Measurements from ENCODE around the gene OR5H2. TPM values are rescaled to one million over a fixed set of nuclear protein-coding genes. Genes with fewer than 3 reads are reported as not detected.

The OR5H2 gene
- total and polyA plus RNA-seq, 2 donors (not counting 3 experiments of a cell fraction or from before 2014, with no cell fraction given): not detected

DNA sequence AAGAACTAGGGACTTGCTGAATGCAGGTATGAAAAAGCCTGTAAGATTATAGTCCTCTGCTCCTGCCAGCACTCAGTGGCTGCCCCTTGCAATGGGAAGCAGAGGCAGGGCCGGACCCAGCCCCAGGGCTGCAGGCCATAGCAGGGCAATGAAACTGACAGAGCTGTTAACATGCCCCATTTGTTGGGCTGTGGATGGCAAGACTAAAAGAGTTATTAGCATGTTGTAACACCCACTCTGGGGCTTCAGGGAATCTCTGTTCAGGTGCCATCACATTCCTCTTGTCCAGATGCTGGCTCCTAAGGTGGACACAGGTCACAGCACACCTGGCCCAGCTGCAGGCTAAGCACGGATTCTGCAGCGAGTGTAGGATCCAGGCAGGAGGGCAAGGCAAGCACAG lies 7.4 kb upstream of the OR5H2 start:
- no peak overlapping the region for H3K4me3 ChIP-seq (replicated peaks in 1 of 3; ENCODE audit: insufficient read depth in 1 of 3, low read depth in 1 of 3, low read length in 3 of 3)
- BruUV-seq (replicated peaks): no TSS peak
- no peaks in the 10 kb centered on the region for H3K36me3 ChIP-seq (ENCODE audit: control insufficient read depth in 2 of 2, extremely low read depth in 1 of 2, insufficient read depth in 2 of 2, low read length in 2 of 2)
- H3K27ac ChIP-seq (ENCODE audit: insufficient read depth, low read depth, low read length): no peak overlapping the region
- ChIA-PET CTCF (no interaction called here), POLR2A (no interaction called here)
- H3K27me3 ChIP-seq (ENCODE audit: control insufficient read depth in 2 of 2, insufficient read depth in 2 of 2, low read length in 2 of 2): no peaks in the 10 kb centered on the region
- DNase-seq (ENCODE audit: low read depth, low spot score) (no peak), FAIRE-seq (no peak)
- H3K79me2 ChIP-seq (ENCODE audit: control insufficient read depth, insufficient read depth, low read length): no peaks in the 10 kb centered on the region
- TF ChIP-seq POLR2A (IDR thresholded peaks at IDR 0.05; ENCODE audit: low read depth, low read length): no peak
- TF ChIP-seq, protein P1, sequence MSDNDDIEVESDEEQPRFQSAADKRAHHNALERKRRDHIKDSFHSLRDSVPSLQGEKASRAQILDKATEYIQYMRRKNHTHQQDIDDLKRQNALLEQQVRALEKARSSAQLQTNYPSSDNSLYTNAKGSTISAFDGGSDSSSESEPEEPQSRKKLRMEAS (IDR thresholded peaks at IDR 0.05; ENCODE audit: insufficient read depth, insufficient read length): no peak
- no peak for TF ChIP-seq FOS (IDR thresholded peaks at IDR 0.05; ENCODE audit: borderline replicate concordance, insufficient read depth, low read length)
- TF ChIP-seq GATA2 (IDR thresholded peaks at IDR 0.05; ENCODE audit: insufficient read depth, insufficient read length, low read depth, low read length): no peak
- no peak for TF ChIP-seq EZH2 (IDR thresholded peaks at IDR 0.05; ENCODE audit: borderline replicate concordance, low read depth, low read length, severe bottlenecking)
- TF ChIP-seq MYC (IDR thresholded peaks at IDR 0.05; ENCODE audit: low read depth, low read length): no peak
- TF ChIP-seq JUN (IDR thresholded peaks at IDR 0.05; ENCODE audit: borderline replicate concordance, insufficient read depth, insufficient read length, low read depth): no peak
- TF ChIP-seq POLR2AphosphoS5 (IDR thresholded peaks at IDR 0.05; ENCODE audit: insufficient read depth, low read depth, low read length): no peak
- no peak overlapping the region for H3K4me2 ChIP-seq (ENCODE audit: insufficient read depth, low read length)
- no peaks in the 10 kb centered on the region for H4K20me1 ChIP-seq (replicated peaks; ENCODE audit: control insufficient read depth, extremely low read depth, insufficient read depth, low read length)
- no peak overlapping the region for H2AFZ ChIP-seq (ENCODE audit: low read depth, low read length)
- no peaks in the 10 kb centered on the region for H3K4me1 ChIP-seq (ENCODE audit: control insufficient read depth, extremely low read depth, insufficient read depth, low read length)
- dilution Hi-C loops (cut with MboI; ENCODE audit: extremely low pct_ligation_motif_present, low sequenced_read_pairs): no loop called here
- intact Hi-C loops (cut with micrococcal nuclease): no loop called here
- no peak overlapping the region for H3K9ac ChIP-seq (replicated peaks; ENCODE audit: extremely low read depth, insufficient read depth, low read length)
- no peaks in the 10 kb centered on the region for H3K9me3 ChIP-seq (replicated peaks; ENCODE audit: control insufficient read depth, insufficient read depth, low read length)
- H3K9me1 ChIP-seq (replicated peaks; ENCODE audit: control insufficient read depth, extremely low read depth, insufficient read depth, low read length): no peaks in the 10 kb centered on the region

DNA sequence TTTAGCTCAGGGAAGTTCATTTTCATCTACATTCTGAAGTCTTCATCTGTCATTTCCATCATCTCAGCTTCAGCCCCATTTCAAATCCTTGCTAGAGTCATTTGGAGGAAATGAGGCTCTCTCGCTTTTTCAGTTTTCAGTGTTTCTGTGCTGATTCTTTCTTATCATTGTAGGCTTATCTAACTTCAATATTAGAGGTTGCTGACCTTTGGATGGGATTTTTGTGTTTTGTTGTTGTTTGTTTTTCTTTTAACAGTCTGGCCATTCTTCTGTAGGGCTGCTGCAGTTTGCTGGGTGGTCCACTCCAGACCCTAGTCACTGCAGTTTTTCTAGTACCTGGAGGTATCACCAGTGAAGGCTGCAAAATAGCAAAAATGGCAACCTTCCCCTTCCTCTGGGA lies 8.6 kb downstream of the OR5H2 start:
- dilution Hi-C loops (cut with MboI; ENCODE audit: extremely low pct_ligation_motif_present, low sequenced_read_pairs): no loop called here
- Histone ChIP-seq H3K9ac (replicated peaks; ENCODE audit: extremely low read depth, insufficient read depth, low read length) (no peak overlapping the region), H2AFZ (ENCODE audit: low read depth, low read length) (no peak overlapping the region), H3K4me1 (ENCODE audit: control insufficient read depth, extremely low read depth, insufficient read depth, low read length) (no peaks in the 10 kb centered on the region), H3K4me3 (replicated peaks in 1 of 3; ENCODE audit: insufficient read depth in 1 of 3, low read depth in 1 of 3, low read length in 3 of 3) (no peak overlapping the region), H4K20me1 (replicated peaks; ENCODE audit: control insufficient read depth, extremely low read depth, insufficient read depth, low read length) (no peaks in the 10 kb centered on the region), H3K9me3 (replicated peaks; ENCODE audit: control insufficient read depth, insufficient read depth, low read length) (no peaks in the 10 kb centered on the region), H3K36me3 (ENCODE audit: control insufficient read depth in 2 of 2, extremely low read depth in 1 of 2, insufficient read depth in 2 of 2, low read length in 2 of 2) (no peaks in the 10 kb centered on the region), H3K9me1 (replicated peaks; ENCODE audit: control insufficient read depth, extremely low read depth, insufficient read depth, low read length) (no peaks in the 10 kb centered on the region), H3K4me2 (ENCODE audit: insufficient read depth, low read length) (no peak overlapping the region), H3K79me2 (ENCODE audit: control insufficient read depth, insufficient read depth, low read length) (no peaks in the 10 kb centered on the region), H3K27ac (ENCODE audit: insufficient read depth, low read depth, low read length) (no peak overlapping the region), H3K27me3 (ENCODE audit: control insufficient read depth in 2 of 2, insufficient read depth in 2 of 2, low read length in 2 of 2) (no peaks in the 10 kb centered on the region)
- TF ChIP-seq FOS (IDR thresholded peaks at IDR 0.05; ENCODE audit: borderline replicate concordance, insufficient read depth, low read length) (no peak), POLR2A (IDR thresholded peaks at IDR 0.05; ENCODE audit: low read depth, low read length) (no peak), GATA2 (IDR thresholded peaks at IDR 0.05; ENCODE audit: insufficient read depth, insufficient read length, low read depth, low read length) (no peak), MYC (IDR thresholded peaks at IDR 0.05; ENCODE audit: low read depth, low read length) (no peak), JUN (IDR thresholded peaks at IDR 0.05; ENCODE audit: borderline replicate concordance, insufficient read depth, insufficient read length, low read depth) (no peak), POLR2AphosphoS5 (IDR thresholded peaks at IDR 0.05; ENCODE audit: insufficient read depth, low read depth, low read length) (no peak), EZH2 (IDR thresholded peaks at IDR 0.05; ENCODE audit: borderline replicate concordance, low read depth, low read length, severe bottlenecking) (no peak)
- TF ChIP-seq, protein P2, sequence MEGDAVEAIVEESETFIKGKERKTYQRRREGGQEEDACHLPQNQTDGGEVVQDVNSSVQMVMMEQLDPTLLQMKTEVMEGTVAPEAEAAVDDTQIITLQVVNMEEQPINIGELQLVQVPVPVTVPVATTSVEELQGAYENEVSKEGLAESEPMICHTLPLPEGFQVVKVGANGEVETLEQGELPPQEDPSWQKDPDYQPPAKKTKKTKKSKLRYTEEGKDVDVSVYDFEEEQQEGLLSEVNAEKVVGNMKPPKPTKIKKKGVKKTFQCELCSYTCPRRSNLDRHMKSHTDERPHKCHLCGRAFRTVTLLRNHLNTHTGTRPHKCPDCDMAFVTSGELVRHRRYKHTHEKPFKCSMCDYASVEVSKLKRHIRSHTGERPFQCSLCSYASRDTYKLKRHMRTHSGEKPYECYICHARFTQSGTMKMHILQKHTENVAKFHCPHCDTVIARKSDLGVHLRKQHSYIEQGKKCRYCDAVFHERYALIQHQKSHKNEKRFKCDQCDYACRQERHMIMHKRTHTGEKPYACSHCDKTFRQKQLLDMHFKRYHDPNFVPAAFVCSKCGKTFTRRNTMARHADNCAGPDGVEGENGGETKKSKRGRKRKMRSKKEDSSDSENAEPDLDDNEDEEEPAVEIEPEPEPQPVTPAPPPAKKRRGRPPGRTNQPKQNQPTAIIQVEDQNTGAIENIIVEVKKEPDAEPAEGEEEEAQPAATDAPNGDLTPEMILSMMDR (IDR thresholded peaks at IDR 0.05; ENCODE audit: extremely low read depth in 1 of 2, insufficient read depth in 1 of 2, low read depth in 1 of 2, low read length in 2 of 2): no peak
- TF ChIP-seq, protein P1 (IDR thresholded peaks at IDR 0.05; ENCODE audit: insufficient read depth, insufficient read length): no peak
- ChIA-PET POLR2A (no interaction called here), CTCF (no interaction called here)
- FAIRE-seq: no peak
- BruUV-seq (replicated peaks): no TSS peak
- no peak for DNase-seq (ENCODE audit: low read depth, low spot score)
- intact Hi-C loops (cut with micrococcal nuclease): no loop called here

All from endothelial cell of umbilical vein (primary cell).